Measurements from ENCODE around the gene SLC38A3. TPM values are rescaled to one million over a fixed set of nuclear protein-coding genes. Genes with fewer than 3 reads are reported as not detected.

The SLC38A3 gene
- total and polyA plus RNA-seq, 2 of the 8 experiments (the other 6 are each of a cell fraction or from before 2014, with no cell fraction given) = 1.2 to 3.7 TPM

- no peak overlapping the region for H3K9ac ChIP-seq (replicated peaks in 1 of 4; ENCODE audit: extremely low read depth in 1 of 4, low read depth in 3 of 4, low read length in 3 of 4)
- H3K79me1 ChIP-seq (ENCODE audit: low read depth, low read length) = no peaks in the 10 kb centered on the region
- H3K4me1 ChIP-seq (replicated peaks in 1 of 4; ENCODE audit: control insufficient read depth in 3 of 4, insufficient read depth in 4 of 4, low read length in 3 of 4) = no peaks in the 10 kb centered on the region
- H2AFZ ChIP-seq (ENCODE audit: low read length) = no peak overlapping the region
- H3K4ac ChIP-seq (replicated peaks; ENCODE audit: insufficient read length, low read depth, low read length) = no peak overlapping the region
- CTCF ChIA-PET (ENCODE audit: partially characterized antibody) = interaction anchor here (0.8 to 25.0 kb wide), 10 partner anchors 5 to 181 kb away, joined by 3 to 1138 read pairs (median 12); partner anchors contain the start of genes GNAT1 and SLC38A3
- H2AK5ac ChIP-seq (ENCODE audit: low read depth, low read length) = no peak overlapping the region
- no peak overlapping the region for H3K56ac ChIP-seq (replicated peaks; ENCODE audit: insufficient read length, low read depth, low read length)
- DNase-seq (ENCODE audit: low read depth in 1 of 2, low spot score in 2 of 2) (no peak), FAIRE-seq (no peak)
- H2BK120ac ChIP-seq (replicated peaks; ENCODE audit: low read depth, low read length) = no peak overlapping the region
- no peak overlapping the region for H4K8ac ChIP-seq (ENCODE audit: extremely low read depth, insufficient read depth, low read length)
- peaks cover 0 to 10% of the 10 kb centered on the region in 2 experiments for H4K20me1 ChIP-seq (replicated peaks in 1 of 2; ENCODE audit: control insufficient read depth in 1 of 2, insufficient read depth in 2 of 2, low read length in 2 of 2)
- no peak overlapping the region for H2BK15ac ChIP-seq (ENCODE audit: low read length)
- no peak overlapping the region for H4K91ac ChIP-seq (replicated peaks; ENCODE audit: insufficient read length, low read length)
- POLR2A ChIA-PET (ENCODE audit: partially characterized antibody) = interaction anchor here (11.9 kb wide), 1 partner anchor 64 kb away, joined by 128 read pairs; no protein-coding TSS in a partner anchor
- peaks cover 6 to 43% (median 25%) of the 10 kb centered on the region in 4 experiments; a peak in 7 of 8 replicates for H3K36me3 ChIP-seq (ENCODE audit: control insufficient read depth in 2 of 4, insufficient read depth in 4 of 4, low read length in 3 of 4)
- no peaks in the 10 kb centered on the region for H3K23me2 ChIP-seq (ENCODE audit: low read depth, low read length)
- no peak overlapping the region for H2BK12ac ChIP-seq (ENCODE audit: low read depth, low read length)
- 95% methylated on average over 10 of the region's 10 CpGs; no CpG with 5 or more reads in 1 of the 2 experiments for WGBS, 2 experiments (ENCODE audit: extremely low coverage in 1 of 2, insufficient coverage in 1 of 2, insufficient read length in 1 of 2, insufficient replicate concordance in 2 of 2, low coverage in 1 of 2, low lambda C conversion rate in 2 of 2, missing lambda C conversion rate in 1 of 2)
- no peaks in the 10 kb centered on the region for H3K27me3 ChIP-seq (replicated peaks in 1 of 4; ENCODE audit: control insufficient read depth in 3 of 4, extremely low read depth in 1 of 4, insufficient read depth in 3 of 4, low read length in 3 of 4)
- H3K27ac ChIP-seq (ENCODE audit: low read depth, low read length) = no peak overlapping the region
- H3K79me2 ChIP-seq (ENCODE audit: control insufficient read depth in 1 of 2, insufficient read depth in 2 of 2, low read length in 2 of 2) = no peaks in the 10 kb centered on the region
- no peak overlapping the region for H2BK20ac ChIP-seq (ENCODE audit: low read length)
- no peak overlapping the region for H4K5ac ChIP-seq (ENCODE audit: insufficient read length, low read depth, low read length)
- no peak overlapping the region for H3K23ac ChIP-seq (ENCODE audit: insufficient read length)
- no peak overlapping the region for H3K18ac ChIP-seq (ENCODE audit: extremely low read depth, low read length)
- no peak overlapping the region for H2BK5ac ChIP-seq (ENCODE audit: low read depth, low read length)
- no peak overlapping the region for H3K14ac ChIP-seq (ENCODE audit: insufficient read length)
- H3K4me3 ChIP-seq (ENCODE audit: extremely low read depth in 1 of 4, insufficient read depth in 2 of 4, low read depth in 3 of 4, low read length in 4 of 4) = no peak overlapping the region
- H3K4me2 ChIP-seq (ENCODE audit: insufficient read depth in 1 of 2, low read depth in 2 of 2, low read length in 2 of 2) = no peak overlapping the region
- H3K9me3 ChIP-seq (ENCODE audit: insufficient read depth in 2 of 2, low read depth in 1 of 2, low read length in 1 of 2) = no peaks in the 10 kb centered on the region
- TF ChIP-seq KDM5A (IDR thresholded peaks at IDR 0.05; ENCODE audit: low read length) (no peak), KDM4A (IDR thresholded peaks at IDR 0.05; ENCODE audit: low read depth, low read length, severe bottlenecking) (no peak), SP2 (IDR thresholded peaks at IDR 0.05; ENCODE audit: low read length) (no peak), SIX5 (IDR thresholded peaks at IDR 0.05; ENCODE audit: low read depth, low read length) (no peak), EZH2 (IDR thresholded peaks at IDR 0.05; ENCODE audit: low read depth, low read length, severe bottlenecking) (no peak), TEAD4 (IDR thresholded peaks at IDR 0.05; ENCODE audit: low read depth, low read length) (no peak), SRF (IDR thresholded peaks at IDR 0.05; ENCODE audit: low read depth, low read length) (no peak), POU5F1 (IDR thresholded peaks at IDR 0.05; ENCODE audit: low read depth, low read length) (no peak), GTF2F1 (IDR thresholded peaks at IDR 0.05; ENCODE audit: borderline replicate concordance, low read depth, low read length) (no peak), POLR2A (IDR thresholded peaks at IDR 0.05; ENCODE audit: control extremely low read depth in 1 of 2, low read depth in 2 of 2, low read length in 2 of 2) (no peak), TAF1 (IDR thresholded peaks at IDR 0.05; ENCODE audit: low read depth, low read length) (no peak), HDAC6 (IDR thresholded peaks at IDR 0.05; ENCODE audit: low read depth, low read length) (no peak), RBBP5 (IDR thresholded peaks at IDR 0.05; ENCODE audit: borderline replicate concordance, low read depth, low read length) (no peak), SIN3A (conservative IDR thresholded peaks at IDR 0.05 in 1 of 2, IDR thresholded peaks at IDR 0.05 in 1 of 2; ENCODE audit: low read depth in 1 of 2, low read length in 2 of 2) (no peak), FOSL1 (IDR thresholded peaks at IDR 0.05; ENCODE audit: insufficient read depth, low read depth, low read length) (no peak), CHD1 (IDR thresholded peaks at IDR 0.05; ENCODE audit: low read depth, low read length) (no peak)
Measured at GRCh38 chr3:50186096-50186495, 19.0 kb upstream of the SLC38A3 start.

All from H1 (cell line).